GM12864 (cell line): Measurements from ENCODE around the gene ULBP2.
"Not testable (repeated sequence)": the region's sequence is repeated elsewhere in the genome, so short reads cannot be mapped to it uniquely, and the experiment has no call there.

Experiments
- DNase-seq: peaks from one replicate; pipeline ENCODE4 v3.0.0-alpha.2; 2011; ENCODE audit warnings: low read depth
- H3K4me3 ChIP-seq: 2 replicates; pipeline ENCODE4 v1.5.1; 2011; ENCODE audit warnings: mild to moderate bottlenecking, low read depth, low read length, control low read depth
- CTCF ChIP-seq: IDR thresholded peaks from 2 replicates; pipeline ENCODE4 v1.5.1; 2011; ENCODE audit warnings: low read depth, mild to moderate bottlenecking, moderate library complexity, low read length, control low read depth, inconsistent platforms; ENCODE audit errors: missing control alignments

The ULBP2 gene

DNA sequence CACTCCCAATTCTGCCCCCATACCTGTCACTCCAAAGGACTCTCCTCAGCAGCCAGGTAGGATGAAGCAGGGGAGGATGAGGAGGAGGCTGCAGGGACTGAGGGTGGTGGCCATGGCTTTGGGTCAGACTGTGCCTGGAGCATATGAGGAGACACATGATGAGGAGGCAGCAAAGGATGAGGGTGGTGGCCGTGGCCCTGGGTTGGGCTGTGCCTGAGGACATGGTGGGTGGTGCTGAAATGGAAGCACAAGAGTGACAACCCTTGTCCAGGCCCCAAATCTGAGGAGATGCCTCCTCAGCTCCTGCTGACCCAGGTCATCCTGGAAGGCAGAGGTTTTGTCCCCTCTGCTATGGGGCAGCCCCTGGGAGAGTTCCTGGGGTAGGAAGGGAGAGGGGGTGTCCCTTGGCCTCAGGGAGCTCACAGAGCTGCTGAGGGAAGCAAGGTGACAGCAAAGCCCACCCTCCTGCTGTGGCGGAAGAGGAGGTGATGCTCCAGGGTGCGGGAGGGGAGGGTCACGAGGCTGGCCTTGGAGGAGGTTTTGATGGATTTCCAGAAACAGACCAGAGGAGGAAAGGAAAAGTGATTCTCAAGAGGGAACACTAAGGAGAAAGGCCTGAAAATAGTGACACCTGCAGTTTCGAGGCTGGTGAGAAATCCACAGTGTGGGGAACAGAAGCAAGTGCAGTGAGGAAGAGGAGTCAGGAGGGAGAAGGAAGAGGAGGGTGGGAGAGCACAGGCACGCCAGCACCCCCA is 23.5 kb upstream of the ULBP2 start:
- no peak for DNase-seq
- no peak for TF ChIP-seq CTCF
- H3K4me3 ChIP-seq, result no peak overlapping the region

GRCh38 chr6:149919126-149919833 is 22.5 kb upstream of the ULBP2 start:
- not testable (repeated sequence) for DNase-seq, H3K4me3 ChIP-seq

DNA sequence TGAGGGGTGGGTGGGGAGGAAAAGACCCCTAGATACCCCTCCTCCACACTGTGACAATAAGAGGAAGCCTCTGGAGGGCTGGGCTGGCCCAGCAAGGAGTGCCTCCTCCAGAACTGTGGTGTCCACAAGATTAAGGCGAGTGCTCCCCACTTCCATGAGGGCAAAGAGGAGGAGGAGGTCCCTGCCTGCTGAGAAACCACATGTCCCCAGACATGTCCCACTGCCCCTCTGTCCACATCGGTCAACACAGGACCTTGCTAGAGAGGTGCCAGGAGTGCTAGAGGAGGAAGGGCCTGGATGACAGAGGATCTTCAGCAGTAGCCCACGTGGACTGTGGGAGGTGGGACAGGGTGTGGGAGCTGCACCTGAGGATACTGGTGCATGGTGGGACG is 22.0 kb upstream of the ULBP2 start:
- TF ChIP-seq CTCF, result no peak
- no peak overlapping the region for H3K4me3 ChIP-seq
- DNase-seq, result no peak

GRCh38 chr6:149921361-149921760 is 20.5 kb upstream of the ULBP2 start:
- DNase-seq, result no peak
- TF ChIP-seq CTCF, result no peak

GRCh38 chr6:149922091-149922490 is 19.7 kb upstream of the ULBP2 start:
- not testable (repeated sequence) for DNase-seq, H3K4me3 ChIP-seq

More at GRCh38 chr6:149921361-149921760, 20.5 kb upstream of the ULBP2 start:
- H3K4me3 ChIP-seq, result no peak overlapping the region

DNA sequence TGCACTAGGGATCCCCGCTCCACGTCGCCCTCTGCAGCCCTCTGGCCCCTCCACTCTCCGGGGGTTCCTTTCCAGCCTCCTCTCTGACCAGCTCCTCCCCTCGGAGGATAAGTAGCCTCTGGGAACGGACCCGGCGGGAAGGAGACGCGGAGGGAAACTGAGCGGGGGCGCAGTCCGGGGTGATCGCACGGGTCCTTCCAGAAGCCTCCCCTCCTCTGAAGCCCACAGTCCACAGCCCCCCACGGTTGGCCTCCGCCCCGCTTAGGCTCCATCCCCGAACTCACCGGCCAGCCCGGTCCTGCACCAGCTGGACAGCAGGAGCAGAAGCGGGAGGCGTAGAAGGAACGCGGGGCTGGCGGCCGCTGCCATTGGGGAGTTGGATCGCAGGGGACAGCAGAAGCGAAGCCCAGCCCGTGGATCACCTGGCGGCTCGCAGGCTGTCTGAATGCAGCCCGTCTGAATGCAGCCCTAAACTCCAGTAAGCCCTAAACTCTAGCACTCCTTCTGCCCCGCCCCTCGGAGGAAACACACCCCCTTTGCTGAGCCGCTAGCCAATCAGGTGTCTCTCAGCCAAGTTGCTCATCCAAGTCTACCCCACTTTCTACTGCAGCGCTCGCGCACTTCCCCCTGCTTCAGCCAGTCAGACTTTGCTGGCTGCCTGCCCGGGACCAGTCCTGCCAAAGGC is 19.0 kb upstream of the ULBP2 start, which contains the start of gene RAET1G:
TSS of gene RAET1G (minus strand) at position 480 of the 685 bp plus-strand sequence. CDS start at position 369, 111 bp downstream.
- DNase-seq, result peak; percentile 16
- H3K4me3 ChIP-seq, result no peak within 1 kb of the TSS
- TF ChIP-seq CTCF, result no peak

GRCh38 chr6:149923327-149923986 is 18.4 kb upstream of the ULBP2 start:
- H3K4me3 ChIP-seq, result no peak overlapping the region

More at GRCh38 chr6:149923327-149923986, 18.4 kb upstream of the ULBP2 start:
- no peak for DNase-seq
- TF ChIP-seq CTCF, result no peak
